Astrocyte (in vitro differentiated cells and primary cell): ENCODE measurements around the gene GABBR2. TPM values are rescaled to one million over a fixed set of nuclear protein-coding genes. Genes with fewer than 3 reads are reported as not detected.

ENCODE experiments used
- DNase-seq: peaks from one replicate; pipeline ENCODE4 v3.0.0-alpha.2; 2010; ENCODE audit warnings: low read depth
- FAIRE-seq: peaks from 2 replicates; lab custom pipeline; 2011; peaks lifted over from hg19 to GRCh38; lab: Jason Lieb, UNC
- H2AFZ ChIP-seq: 2 replicates; pipeline ENCODE4 v1.6.0; 2012; ENCODE audit warnings: low read depth, low read length, inconsistent platforms
- H3K27ac ChIP-seq: 2 replicates; pipeline ENCODE4 v1.5.1; 2011; ENCODE audit warnings: low read depth, low read length, inconsistent platforms
- H3K27me3 ChIP-seq: 2 replicates; pipeline ENCODE4 v1.6.0; 2011; ENCODE audit warnings: low read length, inconsistent platforms; ENCODE audit not compliant: insufficient read depth
- H3K36me3 ChIP-seq: 2 replicates; pipeline ENCODE4 v1.5.1; 2011; ENCODE audit warnings: low read length, inconsistent platforms; ENCODE audit not compliant: insufficient read depth
- H3K4me1 ChIP-seq: 2 replicates; pipeline ENCODE4 v1.5.1; 2011; ENCODE audit warnings: low read length, inconsistent platforms; ENCODE audit not compliant: insufficient read depth
- H3K4me2 ChIP-seq: 2 replicates; pipeline ENCODE4 v1.6.0; 2012; ENCODE audit warnings: low read length, inconsistent platforms
- H3K4me3 ChIP-seq: 2 replicates; pipeline ENCODE4 v1.5.1; 2011; ENCODE audit warnings: low read depth, mild to moderate bottlenecking, low read length, inconsistent platforms; ENCODE audit not compliant: insufficient read depth
- H3K79me2 ChIP-seq: 2 replicates; pipeline ENCODE4 v1.6.0; 2012; ENCODE audit warnings: mild to moderate bottlenecking, low read length, inconsistent platforms; ENCODE audit not compliant: insufficient read depth
- H3K9ac ChIP-seq: 2 replicates; pipeline ENCODE4 v1.6.0; 2012; ENCODE audit warnings: mild to moderate bottlenecking, low read length, inconsistent platforms
- H3K9me3 ChIP-seq: 2 replicates; pipeline ENCODE4 v1.5.1; 2012; ENCODE audit warnings: low read depth, mild to moderate bottlenecking, low read length, inconsistent platforms; ENCODE audit not compliant: insufficient read depth
- H4K20me1 ChIP-seq: 2 replicates; pipeline ENCODE4 v1.6.0; 2012; ENCODE audit warnings: low read length, inconsistent platforms; ENCODE audit not compliant: insufficient read depth
- H3K27ac Mint-ChIP-seq: one replicate; pipeline ENCODE4 v1.8.0; 2021; ENCODE audit warnings: mild to moderate bottlenecking, mixed read lengths; ENCODE audit not compliant: unreplicated experiment
- H3K27me3 Mint-ChIP-seq: one replicate; pipeline ENCODE4 v1.8.0; 2021; ENCODE audit warnings: low read depth, mixed read lengths; ENCODE audit not compliant: unreplicated experiment
- H3K36me3 Mint-ChIP-seq: one replicate; pipeline ENCODE4 v1.8.0; 2021; ENCODE audit warnings: low read depth, mixed read lengths; ENCODE audit not compliant: unreplicated experiment
- H3K4me1 Mint-ChIP-seq: one replicate; pipeline ENCODE4 v1.8.0; 2021; ENCODE audit warnings: low read depth, mixed read lengths; ENCODE audit not compliant: unreplicated experiment
- H3K4me3 Mint-ChIP-seq: one replicate; pipeline ENCODE4 v1.8.0; 2021; ENCODE audit warnings: mild to moderate bottlenecking, moderate library complexity, mixed read lengths; ENCODE audit not compliant: unreplicated experiment
- H3K9me3 Mint-ChIP-seq: one replicate; pipeline ENCODE4 v1.8.0; 2021; ENCODE audit warnings: mild to moderate bottlenecking, mixed read lengths; ENCODE audit not compliant: unreplicated experiment
- EZH2 ChIP-seq: IDR thresholded peaks from 2 replicates; pipeline ENCODE4 v1.6.1; 2012; ENCODE audit warnings: mild to moderate bottlenecking, low read length, inconsistent platforms; ENCODE audit not compliant: insufficient read depth
- total RNA-seq: library from RNA; stranded (reverse); gene quantifications from 2 replicates; pipeline ENCODE4 v1.2.1, GENCODE V29; 2021
- TF ChIP-seq, protein P1 (sequence below): IDR thresholded peaks from 2 replicates; pipeline ENCODE4 v1.5.1; 2011; ENCODE audit warnings: low read depth, mild to moderate bottlenecking, inconsistent platforms, low read length, moderate library complexity; ENCODE audit not compliant: insufficient read depth

GABBR2 gene
- total RNA-seq, 1 donor from 2014 or later, result 2.0 TPM

DNA sequence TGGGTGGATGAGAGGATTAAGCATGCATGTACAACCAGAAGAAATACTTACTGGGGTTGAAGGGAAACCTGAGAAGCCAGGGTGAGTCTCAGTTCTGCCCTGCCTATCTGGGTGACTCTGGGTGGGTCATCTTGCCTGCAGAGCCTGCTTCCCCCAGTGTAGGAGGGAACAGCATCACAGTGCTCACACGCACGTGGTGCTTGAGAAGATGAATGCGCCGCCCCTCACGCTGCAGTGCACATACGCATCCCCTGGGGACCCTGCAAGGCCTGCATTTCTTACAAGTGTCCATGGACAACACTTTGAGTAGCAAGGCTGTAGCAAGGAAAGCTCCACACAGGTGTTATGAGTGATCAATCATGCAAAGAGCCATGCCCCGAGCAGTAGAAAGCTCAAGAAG is 18.7 kb upstream of the GABBR2 start:
- DNase-seq (no peak), FAIRE-seq (no peak)
- H3K36me3 ChIP-seq, result no peaks in the 10 kb centered on the region
- H3K4me3 Mint-ChIP-seq, result no peak overlapping the region
- H3K79me2 ChIP-seq, result no peaks in the 10 kb centered on the region
- no peak overlapping the region for H3K27ac ChIP-seq
- H3K9ac ChIP-seq, result no peak overlapping the region
- H3K4me1 ChIP-seq, result no peaks in the 10 kb centered on the region
- H3K4me2 ChIP-seq, result no peak overlapping the region
- H3K4me3 ChIP-seq, result no peak overlapping the region
- H3K9me3 Mint-ChIP-seq, result no peaks in the 10 kb centered on the region
- H3K27me3 Mint-ChIP-seq, result peaks cover 48% of the 10 kb centered on the region
- peaks cover 4% of the 10 kb centered on the region for H3K4me1 Mint-ChIP-seq
- H3K27me3 ChIP-seq, result peaks cover 20% of the 10 kb centered on the region
- no peak overlapping the region for H3K27ac Mint-ChIP-seq
- peaks cover 2% of the 10 kb centered on the region for H3K36me3 Mint-ChIP-seq
- no peak for TF ChIP-seq EZH2
- TF ChIP-seq, protein P1, sequence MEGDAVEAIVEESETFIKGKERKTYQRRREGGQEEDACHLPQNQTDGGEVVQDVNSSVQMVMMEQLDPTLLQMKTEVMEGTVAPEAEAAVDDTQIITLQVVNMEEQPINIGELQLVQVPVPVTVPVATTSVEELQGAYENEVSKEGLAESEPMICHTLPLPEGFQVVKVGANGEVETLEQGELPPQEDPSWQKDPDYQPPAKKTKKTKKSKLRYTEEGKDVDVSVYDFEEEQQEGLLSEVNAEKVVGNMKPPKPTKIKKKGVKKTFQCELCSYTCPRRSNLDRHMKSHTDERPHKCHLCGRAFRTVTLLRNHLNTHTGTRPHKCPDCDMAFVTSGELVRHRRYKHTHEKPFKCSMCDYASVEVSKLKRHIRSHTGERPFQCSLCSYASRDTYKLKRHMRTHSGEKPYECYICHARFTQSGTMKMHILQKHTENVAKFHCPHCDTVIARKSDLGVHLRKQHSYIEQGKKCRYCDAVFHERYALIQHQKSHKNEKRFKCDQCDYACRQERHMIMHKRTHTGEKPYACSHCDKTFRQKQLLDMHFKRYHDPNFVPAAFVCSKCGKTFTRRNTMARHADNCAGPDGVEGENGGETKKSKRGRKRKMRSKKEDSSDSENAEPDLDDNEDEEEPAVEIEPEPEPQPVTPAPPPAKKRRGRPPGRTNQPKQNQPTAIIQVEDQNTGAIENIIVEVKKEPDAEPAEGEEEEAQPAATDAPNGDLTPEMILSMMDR, result no peak
- no peaks in the 10 kb centered on the region for H3K9me3 ChIP-seq
- no peaks in the 10 kb centered on the region for H4K20me1 ChIP-seq
- H2AFZ ChIP-seq, result no peak overlapping the region

DNA sequence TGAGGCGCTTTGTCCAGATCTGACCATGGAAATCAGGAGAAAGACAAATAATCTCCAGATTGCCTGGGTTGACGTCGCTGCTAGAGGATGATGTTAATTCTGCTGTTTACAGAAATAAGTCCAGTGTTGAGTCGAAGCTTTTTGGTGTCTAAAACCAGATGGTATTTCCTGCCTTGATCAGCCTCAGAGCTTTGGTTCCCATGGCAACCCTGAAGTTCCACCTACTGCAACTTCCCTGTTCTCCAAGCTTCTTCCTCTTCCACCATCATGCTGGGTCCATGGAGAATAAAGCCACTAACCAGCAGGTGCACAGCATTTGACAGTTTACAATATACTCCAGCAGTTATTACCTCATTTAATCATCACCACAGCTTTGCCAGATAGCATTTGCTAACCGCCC is 18.0 kb upstream of the GABBR2 start:
- Mint-ChIP-seq H3K4me1 (peaks cover 4% of the 10 kb centered on the region), H3K36me3 (peaks cover 2% of the 10 kb centered on the region)

More for the DNA sequence above, 18.0 kb upstream of the GABBR2 start:
- Histone ChIP-seq H3K9me3 (no peaks in the 10 kb centered on the region), H2AFZ (no peak overlapping the region), H3K4me2 (no peak overlapping the region), H3K79me2 (no peaks in the 10 kb centered on the region), H3K27ac (no peak overlapping the region), H3K4me1 (no peaks in the 10 kb centered on the region), H3K9ac (no peak overlapping the region), H3K4me3 (no peak overlapping the region), H3K36me3 (no peaks in the 10 kb centered on the region), H4K20me1 (no peaks in the 10 kb centered on the region), H3K27me3 (peaks cover 20% of the 10 kb centered on the region)
- no peaks in the 10 kb centered on the region for H3K9me3 Mint-ChIP-seq
- H3K27ac Mint-ChIP-seq, result no peak overlapping the region
- FAIRE-seq, result no peak
- no peak for TF ChIP-seq EZH2
- TF ChIP-seq, protein P1, result no peak
- DNase-seq, result peak; percentile 34
- peaks cover 55% of the 10 kb centered on the region for H3K27me3 Mint-ChIP-seq
- H3K4me3 Mint-ChIP-seq, result no peak overlapping the region
